Measurements from ENCODE around the gene TMEM233. TPM values are rescaled to one million over a fixed set of nuclear protein-coding genes. Genes with fewer than 3 reads are reported as not detected.

TMEM233 gene
- total and polyA plus RNA-seq, 9 of the 15 experiments (the other 6 are each of a cell fraction or from before 2014, with no cell fraction given), result 0.04 to 0.17 (median 0.07) TPM; not detected in 2

DNA sequence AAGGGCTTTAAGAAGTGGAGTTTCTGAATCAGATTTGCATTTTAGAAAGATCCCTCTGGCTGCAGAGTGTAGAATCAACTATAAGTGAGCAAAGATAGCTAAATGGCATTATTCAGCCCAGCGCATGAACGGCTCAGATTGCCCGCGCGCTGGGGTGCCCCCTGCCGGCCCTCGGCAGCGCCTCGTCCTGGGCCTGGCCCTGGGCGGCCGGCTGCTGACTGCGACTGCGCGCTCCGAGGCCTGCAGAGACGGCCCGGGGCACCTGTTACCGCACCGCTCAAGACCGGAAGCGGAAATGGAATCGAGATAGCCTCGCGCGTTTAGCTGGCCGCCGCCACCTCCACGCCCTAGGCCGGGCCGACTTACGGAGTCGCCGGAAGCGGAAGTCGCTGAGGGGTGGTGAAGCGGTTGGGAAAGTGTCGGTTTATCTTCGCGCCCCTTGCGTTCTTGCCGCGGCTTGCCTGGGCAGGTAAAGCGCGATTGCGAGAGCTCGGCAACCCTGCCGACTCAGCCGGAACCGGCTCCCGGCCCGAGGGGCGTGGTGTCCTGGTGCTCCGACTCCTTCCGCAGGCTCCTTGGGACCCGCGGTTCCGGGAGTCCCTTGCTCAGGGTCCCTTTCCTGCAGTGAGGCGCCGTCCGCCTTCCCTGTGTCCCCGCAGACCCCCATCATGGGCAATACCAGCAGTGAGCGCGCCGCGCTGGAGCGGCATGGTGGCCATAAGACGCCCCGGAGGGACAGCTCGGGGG is 74.2 kb downstream of the TMEM233 start, which contains the start of gene PRKAB1 (continued):
- no peak for TF ChIP-seq ZNF311 (CRISPR knock-in tag; IDR thresholded peaks at IDR 0.05)
- no peak for TF ChIP-seq HDAC6 (IDR thresholded peaks at IDR 0.05; ENCODE audit: low read depth, low read length)
- no peak for TF ChIP-seq ZNF277 (CRISPR knock-in tag; IDR thresholded peaks at IDR 0.05; ENCODE audit: borderline replicate concordance)
- no peak for TF ChIP-seq ZNF785 (CRISPR knock-in tag; IDR thresholded peaks at IDR 0.05)
- peak; percentile 37; the same call in 1 of the 2 replicates for TF ChIP-seq JUN (IDR thresholded peaks at IDR 0.05; ENCODE audit: borderline replicate concordance, low read depth, low read length)
- no peak for TF ChIP-seq JUN (CRISPR knock-in tag; IDR thresholded peaks at IDR 0.05; ENCODE audit: borderline replicate concordance)
- TF ChIP-seq FOXK1 (CRISPR knock-in tag; IDR thresholded peaks at IDR 0.05; ENCODE audit: borderline replicate concordance), result no peak
- no peak for TF ChIP-seq FOS (IDR thresholded peaks at IDR 0.05; ENCODE audit: extremely low read depth, insufficient read length)
- peak; percentile 85 for TF ChIP-seq MYC (IDR thresholded peaks at IDR 0.05; ENCODE audit: low read depth, low read length)
- TF ChIP-seq MYC (CRISPR knock-in tag; IDR thresholded peaks at IDR 0.05; ENCODE audit: borderline replicate concordance, low read depth), result peak; percentile 88
- peak; percentile 31; the same call in 1 of the 2 replicates for TF ChIP-seq TAL1 (IDR thresholded peaks at IDR 0.05)
- TF ChIP-seq TCF15 (CRISPR knock-in tag; IDR thresholded peaks at IDR 0.05), result no peak; the same call in 1 of the 2 replicates
- TF ChIP-seq MCM2 (IDR thresholded peaks at IDR 0.05; ENCODE audit: low read depth), result no peak
- TF ChIP-seq MBD2 (IDR thresholded peaks at IDR 0.05; ENCODE audit: borderline replicate concordance, low read depth), result peak; percentile 77; the same call in 1 of the 2 replicates
- TF ChIP-seq, protein P1, sequence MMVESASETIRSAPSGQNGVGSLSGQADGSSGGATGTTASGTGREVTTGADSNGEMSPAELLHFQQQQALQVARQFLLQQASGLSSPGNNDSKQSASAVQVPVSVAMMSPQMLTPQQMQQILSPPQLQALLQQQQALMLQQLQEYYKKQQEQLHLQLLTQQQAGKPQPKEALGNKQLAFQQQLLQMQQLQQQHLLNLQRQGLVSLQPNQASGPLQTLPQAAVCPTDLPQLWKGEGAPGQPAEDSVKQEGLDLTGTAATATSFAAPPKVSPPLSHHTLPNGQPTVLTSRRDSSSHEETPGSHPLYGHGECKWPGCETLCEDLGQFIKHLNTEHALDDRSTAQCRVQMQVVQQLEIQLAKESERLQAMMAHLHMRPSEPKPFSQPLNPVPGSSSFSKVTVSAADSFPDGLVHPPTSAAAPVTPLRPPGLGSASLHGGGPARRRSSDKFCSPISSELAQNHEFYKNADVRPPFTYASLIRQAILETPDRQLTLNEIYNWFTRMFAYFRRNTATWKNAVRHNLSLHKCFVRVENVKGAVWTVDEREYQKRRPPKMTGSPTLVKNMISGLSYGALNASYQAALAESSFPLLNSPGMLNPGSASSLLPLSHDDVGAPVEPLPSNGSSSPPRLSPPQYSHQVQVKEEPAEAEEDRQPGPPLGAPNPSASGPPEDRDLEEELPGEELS (CRISPR knock-in tag; IDR thresholded peaks at IDR 0.05; ENCODE audit: borderline replicate concordance), result no peak
- TF ChIP-seq, protein P2, sequence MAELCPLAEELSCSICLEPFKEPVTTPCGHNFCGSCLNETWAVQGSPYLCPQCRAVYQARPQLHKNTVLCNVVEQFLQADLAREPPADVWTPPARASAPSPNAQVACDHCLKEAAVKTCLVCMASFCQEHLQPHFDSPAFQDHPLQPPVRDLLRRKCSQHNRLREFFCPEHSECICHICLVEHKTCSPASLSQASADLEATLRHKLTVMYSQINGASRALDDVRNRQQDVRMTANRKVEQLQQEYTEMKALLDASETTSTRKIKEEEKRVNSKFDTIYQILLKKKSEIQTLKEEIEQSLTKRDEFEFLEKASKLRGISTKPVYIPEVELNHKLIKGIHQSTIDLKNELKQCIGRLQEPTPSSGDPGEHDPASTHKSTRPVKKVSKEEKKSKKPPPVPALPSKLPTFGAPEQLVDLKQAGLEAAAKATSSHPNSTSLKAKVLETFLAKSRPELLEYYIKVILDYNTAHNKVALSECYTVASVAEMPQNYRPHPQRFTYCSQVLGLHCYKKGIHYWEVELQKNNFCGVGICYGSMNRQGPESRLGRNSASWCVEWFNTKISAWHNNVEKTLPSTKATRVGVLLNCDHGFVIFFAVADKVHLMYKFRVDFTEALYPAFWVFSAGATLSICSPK (IDR thresholded peaks at IDR 0.05; ENCODE audit: borderline replicate concordance), result no peak
- TF ChIP-seq HMG20B (CRISPR knock-in tag; IDR thresholded peaks at IDR 0.05), result no peak; the same call in 1 of the 2 replicates
- TF ChIP-seq ZNF280A (IDR thresholded peaks at IDR 0.05; ENCODE audit: low read depth, partially characterized antibody), result no peak

All from K562 (cell line).